H9 (cell line): Measurements from ENCODE around the gene NOP9. TPM values are rescaled to one million over a fixed set of nuclear protein-coding genes. Genes with fewer than 3 reads are reported as not detected.
A peak's percentile ranks its signal among the peaks of the same experiment; 100 is the strongest.

Experiments
- DNase-seq: peaks from one replicate; pipeline ENCODE4 v3.0.0-alpha.2; 2017
- H2AFZ ChIP-seq: one replicate; pipeline ENCODE4 v1.6.1; 2013; ENCODE audit warnings: mild to moderate bottlenecking, low read length, control low read depth, moderate library complexity
- H2AK5ac ChIP-seq: 2 replicates; pipeline ENCODE4 v1.6.1; 2013; ENCODE audit warnings: low read length, control low read depth, mixed read lengths; ENCODE audit not compliant: insufficient read length
- H2BK120ac ChIP-seq: one replicate; pipeline ENCODE4 v1.6.1; 2013; ENCODE audit warnings: low read depth, mild to moderate bottlenecking, low read length, control low read depth, inconsistent platforms; ENCODE audit not compliant: poor library complexity, severe bottlenecking
- H2BK12ac ChIP-seq: 2 replicates; pipeline ENCODE4 v1.6.1; 2013; ENCODE audit warnings: low read length, control low read depth, mixed read lengths, low read depth; ENCODE audit not compliant: insufficient read length
- H2BK15ac ChIP-seq: 2 replicates; pipeline ENCODE4 v1.6.1; 2013; ENCODE audit warnings: low read depth, low read length, control low read depth
- H2BK20ac ChIP-seq: one replicate; pipeline ENCODE4 v1.6.1; 2013; ENCODE audit warnings: low read depth, mild to moderate bottlenecking, low read length, control low read depth, inconsistent platforms; ENCODE audit not compliant: poor library complexity, severe bottlenecking
- H2BK5ac ChIP-seq: 2 replicates; pipeline ENCODE4 v1.6.1; 2013; ENCODE audit warnings: low read length, control low read depth, mixed read lengths; ENCODE audit not compliant: insufficient read length
- H3K14ac ChIP-seq: 2 replicates; pipeline ENCODE4 v1.6.1; 2013; ENCODE audit warnings: low read length, control low read depth; ENCODE audit not compliant: insufficient read depth
- H3K18ac ChIP-seq: 2 replicates; pipeline ENCODE4 v1.6.1; 2013; ENCODE audit warnings: low read depth, mild to moderate bottlenecking, mixed read lengths, low read length, control low read depth; ENCODE audit not compliant: insufficient read length
- H3K23ac ChIP-seq: 2 replicates; pipeline ENCODE4 v1.6.1; 2013; ENCODE audit warnings: low read length, control low read depth, mixed read lengths, low read depth; ENCODE audit not compliant: insufficient read length
- H3K23me2 ChIP-seq: 2 replicates; pipeline ENCODE4 v1.6.1; 2013; ENCODE audit warnings: low read depth, mild to moderate bottlenecking, mixed read lengths, low read length, control low read depth; ENCODE audit not compliant: insufficient read length, poor library complexity, severe bottlenecking
- H3K27ac ChIP-seq: 2 replicates; pipeline ENCODE4 v1.5.1; 2013; ENCODE audit warnings: low read length, control low read depth, mixed read lengths, low read depth; ENCODE audit not compliant: insufficient read length
- H3K27me3 ChIP-seq: 2 replicates; pipeline ENCODE4 v1.6.1; 2013; ENCODE audit warnings: low read length, control low read depth, inconsistent platforms; ENCODE audit not compliant: insufficient read depth
- H3K4ac ChIP-seq: 2 replicates; pipeline ENCODE4 v1.6.1; 2013; ENCODE audit warnings: low read depth, mild to moderate bottlenecking, control low read depth, inconsistent platforms, low read length, moderate library complexity
- H3K4me1 ChIP-seq: 2 replicates; pipeline ENCODE4 v1.6.1; 2013; ENCODE audit warnings: low read length, control low read depth, inconsistent platforms; ENCODE audit not compliant: insufficient read depth
- H3K4me2 ChIP-seq: 2 replicates; pipeline ENCODE4 v1.6.1; 2013; ENCODE audit warnings: low read length, control low read depth, mixed read lengths; ENCODE audit not compliant: insufficient read length, insufficient read depth
- H3K56ac ChIP-seq: 2 replicates; pipeline ENCODE4 v1.6.1; 2013; ENCODE audit warnings: low read depth, mild to moderate bottlenecking, mixed read lengths, low read length, control low read depth; ENCODE audit not compliant: insufficient read length
- H3K79me1 ChIP-seq: 2 replicates; pipeline ENCODE4 v1.6.1; 2013; ENCODE audit warnings: low read depth, mild to moderate bottlenecking, moderate library complexity, low read length, control low read depth, inconsistent platforms; ENCODE audit not compliant: insufficient read depth, poor library complexity, severe bottlenecking
- H3K79me2 ChIP-seq: 2 replicates; pipeline ENCODE4 v1.6.1; 2013; ENCODE audit warnings: low read length, control low read depth, inconsistent platforms; ENCODE audit not compliant: insufficient read depth
- H3K9ac ChIP-seq: 2 replicates; pipeline ENCODE4 v1.6.1; 2013; ENCODE audit warnings: low read length, control low read depth, mixed read lengths; ENCODE audit not compliant: insufficient read length; ENCODE audit errors: extremely low read depth
- H3K9me3 ChIP-seq: one replicate; pipeline ENCODE4 v1.6.1; 2013; ENCODE audit warnings: low read depth, low read length, inconsistent platforms; ENCODE audit not compliant: control insufficient read depth
- H3T11ph ChIP-seq: one replicate; pipeline ENCODE4 v1.6.1; 2013; ENCODE audit warnings: mild to moderate bottlenecking, low read length, control low read depth, inconsistent platforms
- H4K20me1 ChIP-seq: one replicate; pipeline ENCODE4 v1.6.1; 2013; ENCODE audit not compliant: control insufficient read depth, insufficient read length, insufficient read depth
- H4K5ac ChIP-seq: 2 replicates; pipeline ENCODE4 v1.6.1; 2013; ENCODE audit warnings: low read depth, mild to moderate bottlenecking, mixed read lengths, low read length, control low read depth; ENCODE audit not compliant: insufficient read length
- H4K8ac ChIP-seq: replicated peaks from 2 replicates; pipeline ENCODE4 v1.6.1; 2013; ENCODE audit warnings: low read length, control low read depth, mixed read lengths, low read depth; ENCODE audit not compliant: insufficient read length
- H4K91ac ChIP-seq: 2 replicates; pipeline ENCODE4 v1.6.1; 2013; ENCODE audit warnings: low read depth, mild to moderate bottlenecking, moderate library complexity, mixed read lengths, low read length, control low read depth; ENCODE audit not compliant: insufficient read length
- H3K27ac Mint-ChIP-seq, 3 experiments: 2 replicates in 2 of 3; 3 replicates in 1 of 3; pipeline ENCODE4 v1.8.0; 2020 to 2021; ENCODE audit warnings: mixed read lengths in 3 of 3, mild to moderate bottlenecking in 1 of 3, moderate library complexity in 1 of 3
- H3K27me3 Mint-ChIP-seq: 2 replicates; pipeline ENCODE4 v1.8.0; 2021; ENCODE audit warnings: low read depth, mild to moderate bottlenecking, moderate library complexity, mixed read lengths
- H3K36me3 Mint-ChIP-seq, 3 experiments: 2 replicates in 2 of 3; 3 replicates in 1 of 3; pipeline ENCODE4 v1.8.0; 2020 to 2021; ENCODE audit warnings: low read depth in 3 of 3, mixed read lengths in 3 of 3; ENCODE audit not compliant: insufficient read depth in 1 of 3
- H3K4me1 Mint-ChIP-seq, 2 experiments: 2 replicates each; pipeline ENCODE4 v1.8.0; 2020; ENCODE audit warnings: mixed read lengths in 2 of 2
- H3K4me3 Mint-ChIP-seq, 2 experiments: 2 replicates in 1 of 2; 3 replicates in 1 of 2; pipeline ENCODE4 v1.8.0; 2020 to 2021; ENCODE audit warnings: mild to moderate bottlenecking in 2 of 2, mixed read lengths in 2 of 2, moderate library complexity in 1 of 2
- H3K9me3 Mint-ChIP-seq, 2 experiments: 2 replicates in 1 of 2; 3 replicates in 1 of 2; pipeline ENCODE4 v1.8.0; 2020; ENCODE audit warnings: mild to moderate bottlenecking in 2 of 2, mixed read lengths in 2 of 2, moderate library complexity in 1 of 2
- CTCF ChIP-seq: fragments of 200-600 bp; sonication (generic); conservative IDR thresholded peaks from 3 replicates; pipeline ENCODE4 v1.8.0; 2021; ENCODE audit warnings: antibody characterized with exemption, mild to moderate bottlenecking
- WGBS: extraction: QIAGEN DNeasy Blood & Tissue Kit; methylation state at CpG from one replicate; pipeline ENCODE4 v1.1.7; 2013; ENCODE audit warnings: missing lambda C conversion rate, low lambda C conversion rate, mixed read lengths; ENCODE audit not compliant: insufficient read length; ENCODE audit errors: extremely low coverage; 5-methylcytosine and 5-hydroxymethylcytosine counted together
- total RNA-seq: library from RNA; stranded (reverse); gene quantifications from 2 replicates; pipeline ENCODE4 v1.2.1, GENCODE V29; 2021

The NOP9 gene
- total RNA-seq, 1 experiment from 2014 or later, result 34.7 TPM

- Histone ChIP-seq H3K23ac (no peak overlapping the region), H4K8ac (no peak overlapping the region), H3K56ac (no peak overlapping the region), H2BK5ac (no peak overlapping the region), H3K27me3 (no peaks in the 10 kb centered on the region), H2BK120ac (no peak overlapping the region), H3K23me2 (no peaks in the 10 kb centered on the region), H4K91ac (no peak overlapping the region), H3K9ac (no peak overlapping the region), H3K4me1 (no peaks in the 10 kb centered on the region), H3K27ac (no peak overlapping the region), H2AFZ (no peak overlapping the region), H3K14ac (no peak overlapping the region), H3T11ph (no peak overlapping the region), H3K18ac (no peak overlapping the region), H3K9me3 (no peaks in the 10 kb centered on the region), H2BK15ac (no peak overlapping the region), H4K5ac (no peak overlapping the region), H2BK12ac (no peak overlapping the region), H2AK5ac (no peak overlapping the region), H3K4ac (no peak overlapping the region), H3K79me2 (no peaks in the 10 kb centered on the region), H3K79me1 (no peaks in the 10 kb centered on the region), H4K20me1 (no peaks in the 10 kb centered on the region), H3K4me2 (no peak overlapping the region), H2BK20ac (no peak overlapping the region)
- Mint-ChIP-seq H3K9me3 (no peaks in the 10 kb centered on the region), H3K27me3 (no peaks in the 10 kb centered on the region), H3K4me1 (peaks cover 2 to 12% of the 10 kb centered on the region in 2 experiments; a peak in 2 of 4 replicates), H3K4me3 (no peak overlapping the region), H3K36me3 (no peaks in the 10 kb centered on the region), H3K27ac (0 out of 7 replicates have a peak overlapping the region, but pooled peaks of 1 of the 3 experiments have one; percentile 50)
- WGBS, result no CpG with 5 or more reads among the region's 11 CpGs
- DNase-seq, result no peak
- TF ChIP-seq CTCF, result no peak
These were observed 21.9 kb upstream of the NOP9 start for GRCh38 chr14:24277606-24278321.
